ENCODE measurements around the gene ORAI3. TPM values are rescaled to one million over a fixed set of nuclear protein-coding genes. Genes with fewer than 3 reads are reported as not detected.

ORAI3 gene
- total RNA-seq, 1 donor from 2014 or later: 26.2 TPM

GRCh38 chr16:30912794-30913412 lies 36.0 kb upstream of the ORAI3 start:
- no peaks in the 10 kb centered on the region for H3K4me1 Mint-ChIP-seq
- no peaks in the 10 kb centered on the region for H3K36me3 Mint-ChIP-seq
- TF ChIP-seq CTCF (IDR thresholded peaks at IDR 0.05; ENCODE audit: unreplicated experiment): no peak
- H3K4me3 Mint-ChIP-seq: no peak overlapping the region
- H3K27ac Mint-ChIP-seq: no peak overlapping the region
- no peaks in the 10 kb centered on the region for H3K27me3 Mint-ChIP-seq (ENCODE audit: low read depth)
- no peak for DNase-seq (ENCODE audit: low spot score in 2 of 2, unreplicated experiment in 2 of 2)
- H3K9me3 Mint-ChIP-seq: no peaks in the 10 kb centered on the region

- Mint-ChIP-seq H3K27ac (no peak overlapping the region), H3K36me3 (no peaks in the 10 kb centered on the region), H3K4me3 (no peak overlapping the region), H3K27me3 (ENCODE audit: low read depth) (no peaks in the 10 kb centered on the region), H3K9me3 (no peaks in the 10 kb centered on the region), H3K4me1 (no peaks in the 10 kb centered on the region)
- no peak for TF ChIP-seq CTCF (IDR thresholded peaks at IDR 0.05; ENCODE audit: unreplicated experiment)
- DNase-seq (ENCODE audit: low spot score in 2 of 2, unreplicated experiment in 2 of 2): no peak
Measured at GRCh38 chr16:30914830-30915229, 34.0 kb upstream of the ORAI3 start.

- no peaks in the 10 kb centered on the region for H3K27me3 Mint-ChIP-seq (ENCODE audit: low read depth)
- no peak overlapping the region for H3K27ac Mint-ChIP-seq
- H3K36me3 Mint-ChIP-seq: no peaks in the 10 kb centered on the region
- H3K4me3 Mint-ChIP-seq: no peak overlapping the region
- H3K4me1 Mint-ChIP-seq: no peaks in the 10 kb centered on the region
- TF ChIP-seq CTCF (IDR thresholded peaks at IDR 0.05; ENCODE audit: unreplicated experiment): no peak
- DNase-seq (ENCODE audit: low spot score in 2 of 2, unreplicated experiment in 2 of 2): no peak
- no peaks in the 10 kb centered on the region for H3K9me3 Mint-ChIP-seq
Measured at GRCh38 chr16:30918614-30919013, 30.3 kb upstream of the ORAI3 start.

GRCh38 chr16:30920891-30921290 lies 28.0 kb upstream of the ORAI3 start:
- Mint-ChIP-seq H3K4me3 (peak overlapping the region; percentile 40), H3K4me1 (peaks cover 8% of the 10 kb centered on the region), H3K9me3 (no peaks in the 10 kb centered on the region), H3K27ac (peak overlapping the region; percentile 26), H3K36me3 (no peaks in the 10 kb centered on the region), H3K27me3 (ENCODE audit: low read depth) (no peaks in the 10 kb centered on the region)
- no peak for TF ChIP-seq CTCF (IDR thresholded peaks at IDR 0.05; ENCODE audit: unreplicated experiment)
- DNase-seq (ENCODE audit: low spot score in 2 of 2, unreplicated experiment in 2 of 2): no peak

GRCh38 chr16:30921459-30921747 lies 27.5 kb upstream of the ORAI3 start:
- Mint-ChIP-seq H3K4me1 (peaks cover 13% of the 10 kb centered on the region), H3K36me3 (no peaks in the 10 kb centered on the region), H3K27ac (peak overlapping the region; percentile 100), H3K27me3 (ENCODE audit: low read depth) (no peaks in the 10 kb centered on the region), H3K9me3 (no peaks in the 10 kb centered on the region), H3K4me3 (peak overlapping the region; percentile 100)
- no peak for TF ChIP-seq CTCF (IDR thresholded peaks at IDR 0.05; ENCODE audit: unreplicated experiment)
- DNase-seq (ENCODE audit: low spot score in 2 of 2, unreplicated experiment in 2 of 2): no peak
